Stimulated activated CD4-positive, alpha-beta T cell treated with anti-CD3 and anti-CD28 coated beads, TNF-alpha, amount 100 ng/mL, for 1 hour (primary cell): Measurements from ENCODE around the gene IKZF3.
"Not testable (repeated sequence)": the region's sequence is repeated elsewhere in the genome, so short reads cannot be mapped to it uniquely, and the experiment has no call there.

Experiments
- DNase-seq, 3 donors: peaks; one replicate each; pipeline ENCODE4 v3.0.0-alpha.2; 2020; ENCODE audit warnings: low read depth in 3 of 3, low spot score in 1 of 3

Gene IKZF3

DNA sequence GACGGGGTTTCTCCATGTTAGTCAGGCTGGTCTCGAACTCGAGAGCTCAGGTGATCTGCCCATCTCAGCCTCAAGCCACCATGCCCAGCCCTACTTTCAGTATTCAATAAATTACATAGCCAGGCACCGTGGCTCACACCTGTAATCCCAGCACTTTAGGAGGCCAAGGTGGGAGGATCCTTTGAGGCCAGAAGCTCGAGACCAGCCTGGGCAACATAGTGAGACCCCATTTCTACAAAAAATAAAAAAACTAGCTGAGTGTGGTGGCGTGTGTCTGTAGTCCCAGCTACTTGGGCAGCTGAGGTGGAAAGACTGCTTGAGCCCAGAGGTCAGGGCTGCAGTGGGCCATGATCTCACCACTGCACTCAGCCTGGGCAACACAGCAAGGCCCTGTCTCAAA, 142.0 kb downstream of the IKZF3 start:
- no peak for DNase-seq

- no peak for DNase-seq
These were observed 144.4 kb downstream of the IKZF3 start for GRCh38 chr17:39719563-39720355.

GRCh38 chr17:39717660-39718059, 146.5 kb downstream of the IKZF3 start:
- no peak for DNase-seq

DNA sequence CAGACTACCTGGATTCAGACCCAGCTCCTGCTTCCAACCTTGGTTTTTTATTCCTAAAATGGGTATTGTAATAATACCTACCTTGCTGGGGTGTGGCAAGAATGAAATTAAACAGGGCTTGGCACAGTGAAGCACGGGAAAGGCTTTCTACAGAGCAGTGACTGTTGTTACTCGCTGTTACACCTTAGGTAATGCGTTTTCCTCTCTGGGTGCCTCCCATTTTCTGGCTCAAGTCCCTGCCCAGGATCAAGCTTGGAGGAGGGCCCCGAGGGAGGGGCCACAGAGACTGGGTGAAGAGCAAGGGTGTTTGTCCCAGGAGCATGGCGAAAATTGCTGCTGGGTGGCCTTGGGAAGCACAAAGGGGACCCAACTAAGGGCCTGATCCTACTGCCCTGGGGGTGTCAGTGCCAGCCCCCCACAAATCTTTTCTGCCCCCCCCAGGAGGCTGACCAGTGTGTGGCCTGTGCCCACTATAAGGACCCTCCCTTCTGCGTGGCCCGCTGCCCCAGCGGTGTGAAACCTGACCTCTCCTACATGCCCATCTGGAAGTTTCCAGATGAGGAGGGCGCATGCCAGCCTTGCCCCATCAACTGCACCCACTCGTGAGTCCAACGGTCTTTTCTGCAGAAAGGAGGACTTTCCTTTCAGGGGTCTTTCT, 147.1 kb downstream of the IKZF3 start:
- DNase-seq = no peak

GRCh38 chr17:39716073-39716818, 147.9 kb downstream of the IKZF3 start:
- DNase-seq = no peak

DNA sequence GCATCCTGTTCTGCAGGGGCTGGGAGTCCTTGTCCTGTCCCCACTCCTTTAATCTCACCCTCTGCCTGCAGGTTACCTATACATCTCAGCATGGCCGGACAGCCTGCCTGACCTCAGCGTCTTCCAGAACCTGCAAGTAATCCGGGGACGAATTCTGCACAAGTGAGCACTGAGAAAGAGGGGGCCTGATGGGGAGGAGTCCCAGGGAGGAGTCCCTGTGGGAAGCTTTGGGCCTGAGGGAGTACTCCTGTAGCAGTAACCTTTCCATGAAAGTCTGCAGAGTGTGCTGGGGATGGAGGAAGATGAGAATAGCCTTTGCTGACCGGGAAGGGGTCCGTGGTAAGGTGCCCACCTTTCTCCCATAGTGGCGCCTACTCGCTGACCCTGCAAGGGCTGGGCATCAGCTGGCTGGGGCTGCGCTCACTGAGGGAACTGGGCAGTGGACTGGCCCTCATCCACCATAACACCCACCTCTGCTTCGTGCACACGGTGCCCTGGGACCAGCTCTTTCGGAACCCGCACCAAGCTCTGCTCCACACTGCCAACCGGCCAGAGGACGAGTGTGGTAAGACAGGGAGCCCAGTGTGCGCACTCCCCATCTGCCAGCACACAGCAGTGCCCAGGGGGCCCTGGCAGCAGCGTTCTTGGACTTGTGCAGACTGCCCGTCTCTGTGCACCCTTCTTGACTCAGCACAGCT, 148.6 kb downstream of the IKZF3 start:
- no peak for DNase-seq

DNA sequence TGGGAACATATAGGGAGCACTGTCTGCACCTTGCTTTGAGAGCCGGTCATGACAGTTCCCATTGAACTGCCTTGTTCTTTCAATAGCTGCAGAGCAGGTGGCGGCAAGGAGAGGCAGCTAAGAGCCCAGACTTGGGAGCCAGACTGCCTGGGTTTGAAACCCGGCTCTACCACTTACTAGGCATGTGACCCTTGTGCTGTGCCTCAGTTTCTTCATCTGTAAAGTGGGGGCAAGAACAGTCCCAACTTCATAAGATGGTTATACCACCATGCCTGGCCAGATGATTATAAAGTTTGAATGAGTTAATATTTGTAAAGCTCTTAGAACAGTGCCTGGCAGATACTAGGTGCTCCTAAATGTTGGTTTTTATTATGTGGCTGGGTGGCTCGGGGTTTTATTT, 149.9 kb downstream of the IKZF3 start:
- no peak for DNase-seq

GRCh38 chr17:39711851-39712250, 152.3 kb downstream of the IKZF3 start:
- no peak for DNase-seq

GRCh38 chr17:39711071-39711470, 153.0 kb downstream of the IKZF3 start:
- DNase-seq = not testable (repeated sequence)

- no peak for DNase-seq
These were observed 153.8 kb downstream of the IKZF3 start for GRCh38 chr17:39709998-39710964.

DNA sequence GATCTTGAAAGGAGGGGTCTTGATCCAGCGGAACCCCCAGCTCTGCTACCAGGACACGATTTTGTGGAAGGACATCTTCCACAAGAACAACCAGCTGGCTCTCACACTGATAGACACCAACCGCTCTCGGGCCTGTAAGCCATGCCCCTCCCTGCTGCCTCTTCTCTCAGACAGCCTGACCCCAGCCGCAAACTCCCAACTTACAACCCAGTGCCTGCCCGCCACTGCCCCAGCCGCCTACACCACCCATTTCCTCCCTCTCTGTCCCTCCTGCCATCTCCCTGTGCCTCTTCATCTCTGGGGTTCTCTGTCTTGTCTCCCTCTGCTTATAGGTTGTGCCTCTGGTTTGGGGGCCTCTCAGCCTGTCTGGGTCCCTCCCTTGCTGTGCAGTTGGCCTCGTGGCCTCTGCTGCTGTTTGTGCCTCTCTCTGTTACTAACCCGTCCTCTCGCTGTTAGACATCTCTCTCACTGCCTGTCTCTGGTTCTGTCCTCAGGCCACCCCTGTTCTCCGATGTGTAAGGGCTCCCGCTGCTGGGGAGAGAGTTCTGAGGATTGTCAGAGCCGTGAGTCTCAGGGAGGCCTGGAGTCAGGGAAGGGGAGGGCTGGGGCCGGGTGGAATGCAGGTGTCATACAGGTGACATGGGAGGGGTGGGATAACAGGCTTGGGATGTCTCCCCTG, 154.7 kb downstream of the IKZF3 start:
- DNase-seq = no peak
